ENCODE data around the gene PPIB. TPM values are rescaled to one million over a fixed set of nuclear protein-coding genes. Genes with fewer than 3 reads are reported as not detected.

PPIB gene
- total RNA-seq, 4 donors from 2014 or later = 39.6 to 226 (median 154) TPM

GRCh38 chr15:64166102-64166890 lies 3.5 kb upstream of the PPIB start:
- H3K4me3 ChIP-seq = no peak overlapping the region
- peaks cover 9 to 21% (median 11%) of the 10 kb centered on the region in 4 donors for H3K4me1 ChIP-seq
- DNase-seq = no peak
- H3K9me3 ChIP-seq = no peaks in the 10 kb centered on the region
- H3K27ac ChIP-seq = no peak overlapping the region
- no peaks in the 10 kb centered on the region for H3K27me3 ChIP-seq
- WGBS, 2 donors (ENCODE audit: low coverage in 1 of 2) = 86 to 97% methylated on average over 2 to 5 of the region's 5 CpGs
- no peak for TF ChIP-seq CTCF (IDR thresholded peaks at IDR 0.05)
- no peak for TF ChIP-seq POLR2A (IDR thresholded peaks at IDR 0.05)
- no peak for TF ChIP-seq EP300 (IDR thresholded peaks at IDR 0.05; ENCODE audit: low read depth)
- TF ChIP-seq POLR2AphosphoS5 (IDR thresholded peaks at IDR 0.05) = no peak
- in situ Hi-C loops (cut with MboI; ENCODE audit: low pct_ligation_motif_present in 1 of 4, low pct_unique_long_range_greater_than_20kb in 1 of 4, low sequenced_read_pairs in 3 of 4) (no loop called here), intact Hi-C loops (cut with DNase I; ENCODE audit: low total_unique reads) (no loop called here)
- H3K36me3 ChIP-seq = no peaks in the 10 kb centered on the region

DNA sequence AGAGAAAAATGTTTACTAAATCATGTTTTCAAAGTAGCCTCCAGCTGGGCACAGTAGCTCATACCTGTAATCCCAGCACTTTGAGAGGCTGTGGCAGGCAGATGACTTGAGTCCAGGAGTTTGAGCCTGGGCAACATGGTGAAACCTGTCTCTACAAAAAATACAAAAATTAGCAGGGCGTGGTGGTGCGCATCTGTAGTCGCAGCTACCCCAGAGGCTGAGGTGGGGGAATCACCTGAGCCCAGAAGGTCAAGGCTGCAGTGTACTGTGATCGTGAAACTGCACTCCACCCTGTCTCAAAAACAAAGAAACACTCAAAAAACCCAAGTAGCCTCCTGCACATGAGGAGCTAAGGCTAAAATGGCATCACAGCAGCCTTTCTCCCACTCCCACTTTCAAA lies 1.6 kb upstream of the PPIB start:
- WGBS, 2 donors (ENCODE audit: low coverage in 1 of 2) = 71 to 93% methylated on average over 1 to 4 of the region's 4 CpGs
- Histone ChIP-seq H3K27me3 (no peaks in the 10 kb centered on the region), H3K4me3 (no peak overlapping the region), H3K27ac (peak overlapping the region in 2 of 4 donors; percentile 83 to 98), H3K4me1 (peaks cover 17 to 39% (median 22%) of the 10 kb centered on the region in 4 donors), H3K36me3 (peaks cover 0 to 15% (median 5%) of the 10 kb centered on the region in 4 donors), H3K9me3 (no peaks in the 10 kb centered on the region)
- no peak for TF ChIP-seq POLR2AphosphoS5 (IDR thresholded peaks at IDR 0.05)
- TF ChIP-seq CTCF (IDR thresholded peaks at IDR 0.05) = no peak
- no peak for TF ChIP-seq POLR2A (IDR thresholded peaks at IDR 0.05)
- TF ChIP-seq EP300 (IDR thresholded peaks at IDR 0.05; ENCODE audit: low read depth) = no peak
- DNase-seq = no peak
- intact Hi-C loops (cut with DNase I; ENCODE audit: low total_unique reads) (no loop called here), in situ Hi-C loops (cut with MboI; ENCODE audit: low pct_ligation_motif_present in 1 of 4, low pct_unique_long_range_greater_than_20kb in 1 of 4, low sequenced_read_pairs in 3 of 4) (no loop called here)

DNA sequence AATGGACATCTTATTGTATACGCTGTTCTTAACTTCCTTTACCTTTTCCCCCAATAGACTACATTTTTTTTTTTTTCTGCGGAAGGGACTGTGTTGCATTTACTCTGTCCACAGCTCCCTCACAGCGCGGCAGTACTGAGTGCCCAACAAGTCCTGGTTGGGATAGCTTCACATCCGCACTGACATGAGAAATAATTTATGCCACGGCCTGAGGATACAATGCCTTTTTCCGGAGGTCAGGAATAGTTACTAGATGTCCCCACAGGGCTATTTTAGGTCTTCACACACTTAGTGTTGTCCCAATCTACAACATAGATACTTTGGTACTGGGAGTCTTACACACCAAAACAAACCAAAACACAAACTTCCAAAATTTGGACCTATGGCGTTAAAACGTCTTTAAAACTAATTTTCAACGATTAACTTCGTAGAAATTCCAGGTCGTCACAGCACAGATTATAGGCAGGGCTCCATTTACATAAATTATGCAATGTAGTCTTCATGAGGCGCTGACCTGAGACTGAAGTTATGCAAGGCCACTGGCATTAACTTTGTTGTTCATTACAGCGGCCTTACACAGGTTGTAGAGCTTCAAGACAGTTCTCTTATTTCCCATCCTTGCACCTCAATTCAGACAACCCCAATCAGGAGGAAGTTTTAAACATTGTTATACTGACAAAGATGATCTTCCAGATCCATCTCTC lies 989 bp upstream of the PPIB start:
- WGBS, 2 donors (ENCODE audit: low coverage in 1 of 2) = 49 to 56% methylated on average over 12 to 14 of the region's 14 CpGs
- H3K27me3 ChIP-seq = no peaks in the 10 kb centered on the region
- peaks cover 0 to 21% (median 7%) of the 10 kb centered on the region in 4 donors for H3K36me3 ChIP-seq
- H3K9me3 ChIP-seq = no peaks in the 10 kb centered on the region
- TF ChIP-seq POLR2A (IDR thresholded peaks at IDR 0.05) = no peak
- no peak for TF ChIP-seq CTCF (IDR thresholded peaks at IDR 0.05)
- no peak for TF ChIP-seq EP300 (IDR thresholded peaks at IDR 0.05; ENCODE audit: low read depth)
- TF ChIP-seq POLR2AphosphoS5 (IDR thresholded peaks at IDR 0.05) = no peak
- peak overlapping the region in 3 of 4 donors; percentile 72 to 84 (median 79) for H3K4me3 ChIP-seq
- intact Hi-C loops (cut with DNase I; ENCODE audit: low total_unique reads) = no loop called here
- H3K4me1 ChIP-seq = peaks cover 17 to 42% (median 22%) of the 10 kb centered on the region in 4 donors
- in situ Hi-C loops (cut with MboI; ENCODE audit: low pct_ligation_motif_present in 1 of 4, low pct_unique_long_range_greater_than_20kb in 1 of 4, low sequenced_read_pairs in 3 of 4) = no loop called here
- no peak for DNase-seq
- H3K27ac ChIP-seq = peak overlapping the region; percentile 83 to 98 (median 90)

- DNase-seq = no peak
Measured at GRCh38 chr15:64162478-64162868, 349 bp downstream of the PPIB start.

More at GRCh38 chr15:64162478-64162868, 349 bp downstream of the PPIB start:
- in situ Hi-C loops (cut with MboI; ENCODE audit: low pct_ligation_motif_present in 1 of 4, low pct_unique_long_range_greater_than_20kb in 1 of 4, low sequenced_read_pairs in 3 of 4) (no loop called here), intact Hi-C loops (cut with DNase I; ENCODE audit: low total_unique reads) (no loop called here)
- peak overlapping the region; percentile 83 to 98 (median 90) for H3K27ac ChIP-seq
- TF ChIP-seq POLR2AphosphoS5 (IDR thresholded peaks at IDR 0.05) = no peak
- peak in 1 of 5 experiments; percentile 7 for TF ChIP-seq CTCF (IDR thresholded peaks at IDR 0.05)
- H3K4me1 ChIP-seq = peaks cover 17 to 42% (median 22%) of the 10 kb centered on the region in 4 donors
- no peaks in the 10 kb centered on the region for H3K27me3 ChIP-seq
- no peaks in the 10 kb centered on the region for H3K9me3 ChIP-seq
- H3K4me3 ChIP-seq = peak overlapping the region; percentile 72 to 87 (median 82)
- 0% methylated on average over 2 to 21 of the region's 21 CpGs for WGBS, 2 donors (ENCODE audit: low coverage in 1 of 2)
- peaks cover 0 to 34% (median 13%) of the 10 kb centered on the region in 4 donors for H3K36me3 ChIP-seq
